HCT116 (cell line): ENCODE measurements around the gene DDX23. TPM values are rescaled to one million over a fixed set of nuclear protein-coding genes. Genes with fewer than 3 reads are reported as not detected.

ENCODE experiments used
- ATAC-seq: fragments of 200-7000 bp; cut with Tn5 transposase; 2 replicates; pipeline ENCODE4 v1.9.1; 2020; ENCODE audit warnings: mild to moderate bottlenecking, moderate library complexity
- BruUV-seq: library from RNA; stranded (reverse); fragments of 400-500 nt; replicated peaks from 2 replicates; lab custom pipeline; 2021; lab: Mats Ljungman, UMichigan
- CTCF ChIA-PET: fragments of 300-600 bp; sonication (Branson Sonifier 250); formaldehyde crosslinking; loops from one replicate; lab custom pipeline; 2021; ENCODE audit warnings: antibody characterized with exemption; lab: Charles Lee
- POLR2A ChIA-PET: fragments of 300-600, 350-600 bp; sonication (Branson Sonifier 250); formaldehyde crosslinking; loops from one replicate; lab custom pipeline; 2021; ENCODE audit warnings: antibody characterized with exemption; lab: Charles Lee
- RAD21 ChIA-PET, 2 experiments: fragments of 300-600 bp; sonication (Branson Sonifier 250); formaldehyde crosslinking; loops; one replicate each; lab custom pipeline; 2023; ENCODE audit warnings: low total read pairs in 2 of 2; ENCODE audit not compliant: uncharacterized antibody in 2 of 2, unreplicated experiment in 2 of 2, low non-redundant PET in 1 of 2; lab: Charles Lee
- DNase-seq: peaks from one replicate; pipeline ENCODE4 v3.0.0-alpha.2; 2010; ENCODE audit warnings: low read depth, low spot score
- H2AFZ ChIP-seq: fragments of 200-600 bp; shearing (Covaris generic), sonication (generic); 2 replicates; pipeline ENCODE4 v1.6.1; 2017; ENCODE audit warnings: low read depth, mixed run types, mixed read lengths, antibody characterized with exemption, low read length; ENCODE audit not compliant: poor library complexity, severe bottlenecking
- H3K27ac ChIP-seq: 2 replicates; pipeline ENCODE4 v1.5.1; 2012; ENCODE audit warnings: low read depth, low read length
- H3K27me3 ChIP-seq: fragments of 200-600 bp; sonication (generic); 2 replicates; pipeline ENCODE4 v1.6.1; 2016; ENCODE audit warnings: mixed run types, low read length, mixed read lengths; ENCODE audit not compliant: insufficient read depth
- H3K36me3 ChIP-seq, 2 experiments: fragments of 200-500 bp in 1 of 2; fragments of 200-600 bp in 1 of 2; sonication (Bioruptor generic) in 1 of 2; sonication (generic) in 1 of 2; 2 replicates each; pipeline versions ENCODE4 v1.5.1 to v1.6.1; 2014 to 2016; ENCODE audit warnings: low read length in 2 of 2, inconsistent platforms in 1 of 2, mixed read lengths in 1 of 2, mixed run types in 1 of 2; ENCODE audit not compliant: insufficient read depth in 2 of 2, control insufficient read depth in 1 of 2
- H3K4me1 ChIP-seq, 2 experiments: fragments of 200-600 bp in 1 of 2; sonication (generic) in 1 of 2; 2 replicates each; pipeline versions ENCODE4 v1.5.1 to v1.6.1; 2012 to 2017; ENCODE audit warnings: low read length in 2 of 2, inconsistent platforms in 1 of 2, mild to moderate bottlenecking in 1 of 2, mixed read lengths in 1 of 2, mixed run types in 1 of 2, moderate library complexity in 1 of 2; ENCODE audit not compliant: insufficient read depth in 2 of 2, control insufficient read depth in 1 of 2
- H3K4me2 ChIP-seq: fragments of 200-600 bp; sonication (generic); 2 replicates; pipeline ENCODE4 v1.6.1; 2017; ENCODE audit warnings: mixed run types, low read length, mixed read lengths
- H3K4me3 ChIP-seq, 2 experiments: fragments of 200-600 bp in 1 of 2; sonication (generic) in 1 of 2; replicated peaks in 1 of 2; 2 replicates each; pipeline ENCODE4 v1.5.1; 2011 to 2016; ENCODE audit warnings: low read length in 2 of 2, control low read depth in 1 of 2, low read depth in 1 of 2, mild to moderate bottlenecking in 1 of 2, mixed read lengths in 1 of 2, mixed run types in 1 of 2
- H3K79me2 ChIP-seq: fragments of 200-600 bp; sonication (generic); 2 replicates; pipeline ENCODE4 v1.6.1; 2017; ENCODE audit warnings: mild to moderate bottlenecking, mixed run types, low read length, moderate library complexity, mixed read lengths; ENCODE audit not compliant: insufficient read depth
- H3K9ac ChIP-seq: fragments of 200-600 bp; sonication (generic); 2 replicates; pipeline ENCODE4 v1.6.1; 2016; ENCODE audit warnings: low read length, mixed read lengths
- H3K9me2 ChIP-seq: fragments of 200-600 bp; sonication (generic), shearing (Covaris generic); 2 replicates; pipeline ENCODE4 v1.6.1; 2017; ENCODE audit warnings: mixed run types, mild to moderate bottlenecking, moderate library complexity; ENCODE audit not compliant: insufficient read depth
- H3K9me3 ChIP-seq, 2 experiments: fragments of 200-500 bp in 1 of 2; fragments of 200-600 bp in 1 of 2; sonication (Bioruptor generic) in 1 of 2; sonication (generic) in 1 of 2; 2 replicates each; pipeline ENCODE4 v1.6.1; 2014 to 2017; ENCODE audit warnings: low read length in 2 of 2, mixed read lengths in 2 of 2, inconsistent platforms in 1 of 2, low read depth in 1 of 2, mild to moderate bottlenecking in 1 of 2, mixed run types in 1 of 2, moderate library complexity in 1 of 2; ENCODE audit not compliant: control insufficient read depth in 1 of 2, insufficient read depth in 1 of 2
- H4K20me1 ChIP-seq: fragments of 200-600 bp; sonication (generic), shearing (Covaris generic); 2 replicates; pipeline ENCODE4 v1.6.1; 2017; ENCODE audit warnings: mixed run types, mild to moderate bottlenecking, moderate library complexity; ENCODE audit not compliant: insufficient read depth
- ATF3 ChIP-seq: IDR thresholded peaks from 2 replicates; pipeline ENCODE4 v1.6.1; 2012
- CBX3 ChIP-seq: IDR thresholded peaks from 2 replicates; pipeline ENCODE4 v1.6.1; 2012; ENCODE audit warnings: low read depth
- CEBPB ChIP-seq: IDR thresholded peaks from 2 replicates; pipeline ENCODE4 v1.6.1; 2012; ENCODE audit warnings: low read depth
- EGR1 ChIP-seq: IDR thresholded peaks from 2 replicates; pipeline ENCODE4 v1.6.1; 2012; ENCODE audit warnings: low read depth
- ELF1 ChIP-seq: IDR thresholded peaks from 2 replicates; pipeline ENCODE4 v1.6.1; 2012; ENCODE audit warnings: low read depth, borderline replicate concordance
- EZH2 ChIP-seq: fragments of 200-600 bp; sonication (generic); IDR thresholded peaks from 2 replicates; pipeline ENCODE4 v1.6.1; 2017; ENCODE audit warnings: antibody characterized with exemption, mixed run types
- EZH2phosphoT487 ChIP-seq: fragments of 200-600 bp; IDR thresholded peaks from 2 replicates; pipeline ENCODE4 v1.6.1; 2018; ENCODE audit warnings: antibody characterized with exemption, borderline replicate concordance
- FOSL1 ChIP-seq: IDR thresholded peaks from 2 replicates; pipeline ENCODE4 v1.6.1; 2012; ENCODE audit warnings: low read depth
- JUND ChIP-seq: IDR thresholded peaks from 2 replicates; pipeline ENCODE4 v1.6.1; 2012
- POLR2A ChIP-seq: IDR thresholded peaks from 2 replicates; pipeline ENCODE4 v1.7.0; 2011; ENCODE audit warnings: borderline replicate concordance; ENCODE audit not compliant: insufficient read depth, insufficient read length; ENCODE audit errors: extremely low read depth
- POLR2AphosphoS5 ChIP-seq: IDR thresholded peaks from 2 replicates; pipeline ENCODE4 v1.6.1; 2011; ENCODE audit warnings: mild to moderate bottlenecking, low read depth, low read length, moderate library complexity
- RAD21 ChIP-seq: IDR thresholded peaks from 2 replicates; pipeline ENCODE4 v1.6.1; 2012; ENCODE audit warnings: low read depth, mild to moderate bottlenecking
- SIN3A ChIP-seq: IDR thresholded peaks from 2 replicates; pipeline ENCODE4 v1.6.1; 2012; ENCODE audit warnings: low read depth
- SRF ChIP-seq: IDR thresholded peaks from 2 replicates; pipeline ENCODE4 v1.6.1; 2012; ENCODE audit warnings: low read depth
- TCF7L2 ChIP-seq: IDR thresholded peaks from 2 replicates; pipeline ENCODE4 v1.7.0; 2011; ENCODE audit warnings: borderline replicate concordance, inconsistent platforms; ENCODE audit not compliant: insufficient read depth, insufficient read length; ENCODE audit errors: extremely low read depth
- ZFX ChIP-seq: fragments of 450-650 bp; IDR thresholded peaks from 2 replicates; pipeline ENCODE4 v1.6.1; 2017
- ZNF274 ChIP-seq: fragments of 200-500 bp; sonication (Bioruptor generic); IDR thresholded peaks from 2 replicates; pipeline ENCODE4 v1.6.1; 2014; ENCODE audit warnings: mild to moderate bottlenecking, low read depth, low read length, inconsistent platforms
- intact Hi-C: fragments of 100-400 bp; cut with micrococcal nuclease; formaldehyde crosslinking; loops from 2 replicates; pipeline ENCODE4 v1.10.0; 2022
- total RNA-seq: library from RNA; stranded (reverse); gene quantifications from one replicate; pipeline ENCODE4 v1.2.1, GENCODE V29; 2021; ENCODE audit not compliant: unreplicated experiment
- TF ChIP-seq, protein P1 (sequence below): IDR thresholded peaks from 2 replicates; pipeline ENCODE4 v1.6.1; 2012; ENCODE audit warnings: low read depth
- TF ChIP-seq, protein P2 (sequence below), 3 experiments: fragments of 200-600 bp in 1 of 3; sonication (generic) in 1 of 3; IDR thresholded peaks in 2 of 3; conservative IDR thresholded peaks in 1 of 3; 2 replicates each; pipeline ENCODE4 v1.5.1; 2012 to 2017; ENCODE audit warnings: low read depth in 2 of 3, low read length in 2 of 3, antibody characterized with exemption in 1 of 3, borderline replicate concordance in 1 of 3, control low read depth in 1 of 3, mild to moderate bottlenecking in 1 of 3, mixed read lengths in 1 of 3, mixed run types in 1 of 3, moderate library complexity in 1 of 3; ENCODE audit not compliant: insufficient read depth in 1 of 3
- TF ChIP-seq, protein P3 (sequence below): IDR thresholded peaks from 2 replicates; pipeline ENCODE4 v1.6.1; 2011; ENCODE audit warnings: mild to moderate bottlenecking, low read length, moderate library complexity; ENCODE audit not compliant: insufficient replicate concordance; ENCODE audit errors: extremely low read depth

Gene DDX23
- total RNA-seq, 1 experiment from 2014 or later, result 75.0 TPM

DNA sequence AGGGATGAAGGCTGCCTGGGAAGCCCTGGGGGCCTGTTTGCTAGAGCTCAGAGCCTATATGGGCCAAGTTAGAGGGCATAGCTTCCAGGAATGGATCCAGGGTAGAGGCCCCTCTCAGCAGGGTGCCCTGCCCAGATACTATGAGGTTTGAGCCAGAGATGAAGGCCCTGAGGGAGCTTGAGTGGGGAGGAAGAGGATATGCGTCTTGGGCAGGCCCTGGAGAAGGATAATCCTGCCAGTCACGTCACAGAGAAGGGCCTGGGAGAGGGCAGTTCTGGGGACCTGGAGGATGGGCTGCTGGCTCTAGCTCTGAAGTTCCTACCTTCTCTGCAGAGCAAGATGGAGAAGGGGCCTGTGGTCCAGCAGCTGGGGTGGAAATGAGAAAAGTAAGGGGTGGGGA, 39.6 kb downstream of the DDX23 start:
- Histone ChIP-seq H3K79me2 (no peaks in the 10 kb centered on the region), H3K27me3 (no peaks in the 10 kb centered on the region), H3K4me2 (no peak overlapping the region), H3K36me3 (no peaks in the 10 kb centered on the region), H3K4me1 (peaks cover 18 to 41% of the 10 kb centered on the region in 2 experiments), H3K9me3 (no peaks in the 10 kb centered on the region), H3K27ac (no peak overlapping the region), H3K9ac (no peak overlapping the region), H4K20me1 (no peaks in the 10 kb centered on the region), H3K4me3 (no peak overlapping the region), H2AFZ (no peak overlapping the region), H3K9me2 (no peaks in the 10 kb centered on the region)
- ChIA-PET POLR2A (no interaction called here), RAD21 (no interaction called here), CTCF (interaction anchor here (0.7 kb wide), 1 partner anchor 34 kb away, joined by 3 read pairs; no protein-coding TSS in a partner anchor)
- TF ChIP-seq ELF1, result no peak
- no peak for TF ChIP-seq SRF
- TF ChIP-seq EGR1, result no peak
- no peak for TF ChIP-seq RAD21
- no peak for TF ChIP-seq POLR2AphosphoS5
- TF ChIP-seq, protein P1, sequence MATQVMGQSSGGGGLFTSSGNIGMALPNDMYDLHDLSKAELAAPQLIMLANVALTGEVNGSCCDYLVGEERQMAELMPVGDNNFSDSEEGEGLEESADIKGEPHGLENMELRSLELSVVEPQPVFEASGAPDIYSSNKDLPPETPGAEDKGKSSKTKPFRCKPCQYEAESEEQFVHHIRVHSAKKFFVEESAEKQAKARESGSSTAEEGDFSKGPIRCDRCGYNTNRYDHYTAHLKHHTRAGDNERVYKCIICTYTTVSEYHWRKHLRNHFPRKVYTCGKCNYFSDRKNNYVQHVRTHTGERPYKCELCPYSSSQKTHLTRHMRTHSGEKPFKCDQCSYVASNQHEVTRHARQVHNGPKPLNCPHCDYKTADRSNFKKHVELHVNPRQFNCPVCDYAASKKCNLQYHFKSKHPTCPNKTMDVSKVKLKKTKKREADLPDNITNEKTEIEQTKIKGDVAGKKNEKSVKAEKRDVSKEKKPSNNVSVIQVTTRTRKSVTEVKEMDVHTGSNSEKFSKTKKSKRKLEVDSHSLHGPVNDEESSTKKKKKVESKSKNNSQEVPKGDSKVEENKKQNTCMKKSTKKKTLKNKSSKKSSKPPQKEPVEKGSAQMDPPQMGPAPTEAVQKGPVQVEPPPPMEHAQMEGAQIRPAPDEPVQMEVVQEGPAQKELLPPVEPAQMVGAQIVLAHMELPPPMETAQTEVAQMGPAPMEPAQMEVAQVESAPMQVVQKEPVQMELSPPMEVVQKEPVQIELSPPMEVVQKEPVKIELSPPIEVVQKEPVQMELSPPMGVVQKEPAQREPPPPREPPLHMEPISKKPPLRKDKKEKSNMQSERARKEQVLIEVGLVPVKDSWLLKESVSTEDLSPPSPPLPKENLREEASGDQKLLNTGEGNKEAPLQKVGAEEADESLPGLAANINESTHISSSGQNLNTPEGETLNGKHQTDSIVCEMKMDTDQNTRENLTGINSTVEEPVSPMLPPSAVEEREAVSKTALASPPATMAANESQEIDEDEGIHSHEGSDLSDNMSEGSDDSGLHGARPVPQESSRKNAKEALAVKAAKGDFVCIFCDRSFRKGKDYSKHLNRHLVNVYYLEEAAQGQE, result no peak
- no peak for TF ChIP-seq POLR2A
- no peak for TF ChIP-seq FOSL1
- no peak for TF ChIP-seq SIN3A
- TF ChIP-seq ZNF274, result no peak
- TF ChIP-seq EZH2, result no peak
- TF ChIP-seq, protein P2, sequence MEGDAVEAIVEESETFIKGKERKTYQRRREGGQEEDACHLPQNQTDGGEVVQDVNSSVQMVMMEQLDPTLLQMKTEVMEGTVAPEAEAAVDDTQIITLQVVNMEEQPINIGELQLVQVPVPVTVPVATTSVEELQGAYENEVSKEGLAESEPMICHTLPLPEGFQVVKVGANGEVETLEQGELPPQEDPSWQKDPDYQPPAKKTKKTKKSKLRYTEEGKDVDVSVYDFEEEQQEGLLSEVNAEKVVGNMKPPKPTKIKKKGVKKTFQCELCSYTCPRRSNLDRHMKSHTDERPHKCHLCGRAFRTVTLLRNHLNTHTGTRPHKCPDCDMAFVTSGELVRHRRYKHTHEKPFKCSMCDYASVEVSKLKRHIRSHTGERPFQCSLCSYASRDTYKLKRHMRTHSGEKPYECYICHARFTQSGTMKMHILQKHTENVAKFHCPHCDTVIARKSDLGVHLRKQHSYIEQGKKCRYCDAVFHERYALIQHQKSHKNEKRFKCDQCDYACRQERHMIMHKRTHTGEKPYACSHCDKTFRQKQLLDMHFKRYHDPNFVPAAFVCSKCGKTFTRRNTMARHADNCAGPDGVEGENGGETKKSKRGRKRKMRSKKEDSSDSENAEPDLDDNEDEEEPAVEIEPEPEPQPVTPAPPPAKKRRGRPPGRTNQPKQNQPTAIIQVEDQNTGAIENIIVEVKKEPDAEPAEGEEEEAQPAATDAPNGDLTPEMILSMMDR (IDR thresholded peaks at IDR 0.05 in 2 of 3, conservative IDR thresholded peaks at IDR 0.05 in 1 of 3; ENCODE audit: borderline replicate concordance in 1 of 3, insufficient read depth in 1 of 3, low read depth in 2 of 3, low read length in 2 of 3), result no peak
- TF ChIP-seq CEBPB, result no peak
- no peak for TF ChIP-seq CBX3
- TF ChIP-seq ATF3, result no peak
- TF ChIP-seq TCF7L2, result no peak
- TF ChIP-seq, protein P3, sequence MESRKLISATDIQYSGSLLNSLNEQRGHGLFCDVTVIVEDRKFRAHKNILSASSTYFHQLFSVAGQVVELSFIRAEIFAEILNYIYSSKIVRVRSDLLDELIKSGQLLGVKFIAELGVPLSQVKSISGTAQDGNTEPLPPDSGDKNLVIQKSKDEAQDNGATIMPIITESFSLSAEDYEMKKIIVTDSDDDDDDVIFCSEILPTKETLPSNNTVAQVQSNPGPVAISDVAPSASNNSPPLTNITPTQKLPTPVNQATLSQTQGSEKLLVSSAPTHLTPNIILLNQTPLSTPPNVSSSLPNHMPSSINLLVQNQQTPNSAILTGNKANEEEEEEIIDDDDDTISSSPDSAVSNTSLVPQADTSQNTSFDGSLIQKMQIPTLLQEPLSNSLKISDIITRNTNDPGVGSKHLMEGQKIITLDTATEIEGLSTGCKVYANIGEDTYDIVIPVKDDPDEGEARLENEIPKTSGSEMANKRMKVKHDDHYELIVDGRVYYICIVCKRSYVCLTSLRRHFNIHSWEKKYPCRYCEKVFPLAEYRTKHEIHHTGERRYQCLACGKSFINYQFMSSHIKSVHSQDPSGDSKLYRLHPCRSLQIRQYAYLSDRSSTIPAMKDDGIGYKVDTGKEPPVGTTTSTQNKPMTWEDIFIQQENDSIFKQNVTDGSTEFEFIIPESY, result no peak
- no peak for TF ChIP-seq ZFX
- no peak for TF ChIP-seq EZH2phosphoT487
- TF ChIP-seq JUND, result no peak
- DNase-seq, result no peak
- no peak for ATAC-seq
- intact Hi-C loops, result no loop called here
- no TSS peak for BruUV-seq
